Suppressor macrophage treated with lipopolysaccharide for 1 hour (primary cell): ENCODE data around the gene RAB1B.

Experiments used
- DNase-seq, 3 donors: peaks; one replicate each; pipeline ENCODE4 v3.0.0-alpha.2; 2020 to 2022

RAB1B gene

DNA sequence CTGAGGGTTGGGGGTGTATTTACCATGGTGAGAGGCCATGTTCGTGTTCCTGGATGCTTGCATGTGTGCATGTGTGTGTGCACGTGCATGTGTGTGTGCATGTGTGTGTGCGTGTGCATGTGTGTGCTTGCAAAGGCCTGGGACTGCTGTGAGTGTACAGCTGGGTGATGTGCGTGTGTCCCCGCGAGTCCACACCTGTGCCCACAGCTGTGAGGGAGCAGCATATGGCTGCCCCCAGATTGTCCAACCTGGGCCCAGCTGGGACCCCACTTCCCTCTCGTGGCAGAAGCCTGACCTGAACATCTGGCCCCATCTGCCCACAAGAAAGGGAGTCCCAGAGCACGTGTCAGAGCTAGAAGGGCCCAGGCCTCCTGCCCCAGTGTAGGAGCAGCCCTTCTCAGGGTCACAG, 56.8 kb downstream of the RAB1B start:
- no peak for DNase-seq

DNA sequence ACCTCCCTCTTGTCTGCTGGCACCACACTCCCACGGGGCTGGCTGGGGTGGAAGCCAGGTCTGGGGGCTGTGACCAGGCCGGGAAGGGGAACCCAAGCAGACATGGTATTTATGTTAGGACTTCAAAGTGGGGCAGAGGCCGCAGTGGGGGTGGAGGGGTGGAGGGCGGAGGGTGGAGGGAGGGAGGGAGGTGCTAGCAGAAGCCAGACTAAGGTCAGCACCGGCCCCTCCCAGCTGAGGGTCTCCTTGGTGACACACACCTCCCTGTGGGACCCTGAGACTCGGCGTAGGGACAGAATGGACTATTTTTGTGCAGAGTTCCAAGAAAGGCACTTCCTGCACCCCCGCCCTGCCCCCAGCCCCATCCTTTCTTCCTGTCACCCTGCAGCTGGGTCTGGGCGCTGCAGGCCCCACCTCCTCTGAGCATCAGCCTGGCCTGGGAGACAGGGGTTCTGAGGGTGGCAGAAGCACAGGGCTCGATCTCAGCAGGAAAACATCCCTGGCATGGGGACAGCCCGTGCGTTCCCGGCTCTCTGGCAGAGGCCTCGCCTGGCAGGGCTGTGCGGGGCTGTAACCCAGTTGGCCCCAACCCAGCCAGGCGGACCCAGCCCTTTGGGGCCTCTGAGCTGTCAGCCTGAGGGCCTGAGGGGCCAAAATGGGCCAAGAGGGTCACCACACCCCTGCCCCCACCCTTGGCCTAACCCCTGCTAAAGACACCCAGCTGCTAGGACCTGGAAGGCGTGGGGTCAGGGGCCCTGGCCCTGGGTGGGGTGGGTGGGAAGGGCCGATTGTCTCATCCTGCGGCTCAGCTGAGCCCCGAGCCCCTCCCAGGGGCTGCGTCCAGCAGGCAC, 58.0 kb downstream of the RAB1B start:
- DNase-seq = no peak
